HK-2 (cell line): Measurements from ENCODE around the gene SMOC2.

Experiments used
- DNase-seq: peaks from one replicate; pipeline ENCODE4 v3.0.0-alpha.2; 2018; ENCODE audit not compliant: unreplicated experiment

Gene SMOC2

DNA sequence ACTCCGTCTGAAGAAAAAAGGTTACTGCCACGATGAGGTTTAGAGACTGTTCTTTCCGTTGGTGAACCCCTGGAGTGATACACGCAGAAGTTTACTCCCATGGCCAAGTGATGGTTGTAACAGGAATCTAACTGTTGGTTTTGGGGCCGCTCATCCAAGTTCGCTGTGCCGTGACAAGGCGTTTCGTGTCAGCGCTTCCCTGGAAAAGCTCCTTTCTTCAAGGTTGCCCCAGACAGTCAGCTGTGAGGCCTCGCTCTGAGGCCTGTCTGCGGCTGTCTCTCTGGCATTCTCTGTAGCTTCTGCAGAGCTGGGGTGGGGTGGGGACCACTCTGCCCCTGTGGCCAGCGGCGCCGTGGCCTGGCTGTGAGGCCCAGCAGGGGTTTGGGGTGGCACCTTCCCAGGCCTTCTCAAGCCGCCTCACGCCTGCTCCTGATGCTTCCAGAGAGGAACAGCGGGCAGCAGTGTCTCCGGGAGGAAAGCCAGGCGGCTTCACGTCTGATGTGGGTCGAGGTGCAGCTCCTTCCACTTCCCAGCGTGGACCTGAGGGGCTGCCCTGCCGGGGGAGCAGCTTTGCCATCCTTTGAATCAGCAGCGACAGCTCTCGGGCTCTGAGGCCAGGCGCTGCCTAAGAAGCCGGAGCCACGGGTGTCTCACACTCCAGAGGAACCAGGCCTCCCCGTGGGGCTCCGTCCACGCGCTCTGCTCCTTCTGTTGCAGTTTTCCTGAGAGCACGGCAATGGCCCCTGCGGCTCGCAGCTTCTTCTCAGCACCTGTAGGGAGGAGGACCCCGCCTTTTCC is 76.2 kb downstream of the SMOC2 start:
- DNase-seq, result no peak

DNA sequence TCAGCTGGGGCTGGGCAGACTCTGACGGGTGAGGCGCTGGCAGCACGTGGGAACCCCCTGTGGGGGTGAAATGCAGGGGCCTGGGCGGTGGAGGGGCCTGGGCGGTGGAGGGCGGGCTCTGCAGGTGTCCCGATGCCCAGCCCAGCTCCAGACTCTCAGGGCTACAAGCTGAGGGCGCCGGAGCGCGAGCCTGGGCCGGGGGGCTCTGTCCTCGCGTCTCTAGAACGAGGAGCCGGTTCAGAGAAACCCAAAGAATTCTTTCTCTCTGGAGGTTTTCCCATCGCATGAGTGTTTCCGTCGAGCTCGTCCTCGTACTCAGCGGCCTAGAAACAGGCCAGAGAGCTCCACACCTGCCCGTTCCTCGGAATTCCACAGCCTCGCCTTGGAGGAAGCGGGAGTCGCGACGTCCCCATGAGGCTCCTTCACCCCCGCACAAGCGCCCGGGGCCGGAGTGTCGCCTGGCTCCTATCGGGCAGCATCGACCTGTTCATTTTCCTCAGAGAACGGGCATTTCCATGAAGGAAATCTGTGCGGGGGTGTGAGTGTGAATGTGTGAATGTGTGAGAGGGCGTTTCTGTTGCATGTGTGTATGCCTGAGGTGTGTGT is 76.9 kb downstream of the SMOC2 start:
- DNase-seq, result no peak

DNA sequence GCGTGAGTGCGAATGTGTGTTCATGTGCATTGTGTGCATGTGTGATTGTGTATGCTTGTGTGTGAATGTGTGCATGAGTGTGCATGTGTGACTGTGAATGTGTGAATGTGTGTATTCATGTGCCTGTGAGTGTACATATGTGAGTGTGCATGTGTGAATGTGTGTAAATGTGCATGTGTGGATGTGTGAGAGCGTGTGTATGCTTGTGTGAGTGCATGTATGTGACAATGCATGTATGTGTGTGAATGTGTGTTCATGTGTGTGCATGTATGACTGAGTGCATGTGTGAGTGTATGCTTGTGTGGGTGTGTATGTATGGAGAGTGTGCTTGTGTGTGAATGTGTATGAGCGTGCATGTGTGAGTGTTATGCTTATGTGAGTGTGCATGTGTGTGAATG is 77.4 kb downstream of the SMOC2 start:
- DNase-seq, result no peak

DNA sequence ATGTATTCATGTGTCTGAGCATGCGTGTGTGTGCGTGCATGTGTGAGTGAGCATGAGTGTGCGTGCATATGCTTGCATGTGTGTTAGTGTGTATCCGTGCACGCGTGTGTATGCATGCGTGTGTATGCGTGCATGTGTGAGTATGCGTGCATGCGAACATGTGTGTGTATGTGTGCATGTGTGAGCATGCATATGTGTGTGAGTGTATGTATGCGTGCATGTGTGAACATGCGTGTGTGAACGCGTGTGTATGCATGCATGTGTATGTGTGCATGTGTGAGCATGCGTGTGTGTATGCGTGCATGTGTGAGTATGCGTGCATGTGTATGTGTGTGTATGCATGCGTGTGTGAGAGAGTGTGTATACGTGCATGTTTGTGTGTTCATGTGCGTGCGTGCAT is 77.9 kb downstream of the SMOC2 start:
- no peak for DNase-seq

DNA sequence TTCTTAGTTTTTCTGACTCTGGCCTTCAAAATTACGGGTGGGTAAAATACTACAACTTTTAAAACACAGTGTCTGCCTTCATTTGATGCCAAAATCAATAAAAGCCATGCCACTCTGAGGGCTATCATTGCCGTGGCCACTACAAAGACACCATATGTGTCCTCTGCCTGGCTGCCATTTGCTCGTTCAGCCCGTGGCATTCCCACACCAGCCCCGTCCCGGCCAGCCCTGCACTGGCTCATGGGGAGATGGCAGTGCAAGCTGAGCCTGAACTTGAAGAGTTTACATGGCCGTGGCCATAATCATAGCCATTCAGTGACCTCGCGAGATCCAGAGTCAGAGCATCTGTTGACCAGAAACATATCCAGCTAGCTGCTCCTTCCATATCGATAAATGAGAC is 79.2 kb downstream of the SMOC2 start:
- DNase-seq, result no peak

DNA sequence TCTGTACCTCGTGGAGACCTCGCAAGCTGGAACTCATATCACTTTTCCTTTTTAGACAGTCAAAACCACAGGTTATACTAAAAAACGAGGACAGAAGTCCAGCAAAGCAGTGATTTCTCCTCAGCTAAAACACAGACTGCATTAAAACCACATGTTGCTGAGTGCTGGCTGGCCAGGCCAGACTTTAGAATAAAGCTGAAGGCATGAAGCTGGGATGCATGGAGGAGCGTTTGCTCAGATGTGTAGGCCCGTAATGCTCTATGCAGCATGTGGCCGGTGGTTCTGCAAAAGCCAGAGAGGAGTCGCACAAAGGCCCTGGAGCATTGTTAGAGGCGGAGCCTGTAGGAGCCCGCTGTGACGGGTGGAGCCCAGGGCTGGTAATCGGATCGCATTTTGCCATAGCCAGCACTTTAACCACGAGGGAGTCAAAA is 83.6 kb downstream of the SMOC2 start:
- DNase-seq, result no peak

DNA sequence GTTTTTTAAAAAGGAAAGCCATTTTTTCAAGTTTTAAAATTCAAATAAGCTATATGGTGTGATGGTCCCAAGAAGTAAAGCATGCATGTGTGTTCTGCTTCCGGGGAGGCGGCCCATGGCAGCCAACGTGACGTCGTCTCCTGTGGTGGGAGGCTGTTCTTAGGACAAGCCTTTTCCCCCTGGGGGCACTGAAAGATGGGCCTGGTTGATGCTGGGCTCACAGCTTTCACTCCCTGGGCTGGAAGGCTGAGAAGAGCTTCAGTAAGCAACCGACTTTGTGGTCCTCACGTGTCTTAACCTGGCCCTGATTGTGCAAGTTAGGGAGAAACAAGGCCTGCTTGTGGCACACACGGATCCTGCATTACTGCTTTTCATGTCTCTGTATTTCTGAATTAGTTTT is 84.1 kb downstream of the SMOC2 start:
- no peak for DNase-seq

DNA sequence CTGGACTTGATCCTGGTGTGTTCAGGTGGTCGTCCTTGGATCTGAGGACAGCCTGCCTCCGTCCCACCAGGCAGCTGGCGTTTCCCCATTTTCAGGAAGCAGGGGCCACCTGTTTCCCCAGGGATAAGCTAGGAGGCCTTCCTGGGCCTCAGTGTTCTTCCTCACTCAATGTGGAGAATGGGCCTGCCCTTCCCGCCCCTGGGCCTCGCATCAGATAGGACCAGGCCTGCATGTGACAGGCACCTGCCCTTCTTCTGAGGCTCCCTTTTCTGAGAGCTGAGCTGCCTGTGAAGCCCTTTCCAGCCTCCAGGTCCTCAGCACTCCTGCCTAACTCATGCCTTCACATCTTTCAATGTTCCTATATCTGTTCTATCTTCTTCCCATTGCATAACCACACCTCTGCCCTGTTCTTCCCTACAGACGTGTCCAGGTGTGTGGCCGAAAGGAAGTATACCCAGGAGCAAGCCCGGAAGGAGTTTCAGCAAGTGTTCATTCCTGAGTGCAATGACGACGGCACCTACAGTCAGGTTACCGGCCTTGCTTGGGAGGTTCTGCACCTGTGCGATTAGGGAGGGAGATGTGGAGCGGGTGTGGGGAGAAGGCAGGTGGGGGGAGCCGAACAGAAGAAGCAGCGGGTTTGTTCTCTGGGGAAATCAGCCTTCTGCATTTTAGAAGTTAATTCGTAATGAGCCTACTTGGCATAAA is 85.1 kb downstream of the SMOC2 start:
- DNase-seq, result no peak

DNA sequence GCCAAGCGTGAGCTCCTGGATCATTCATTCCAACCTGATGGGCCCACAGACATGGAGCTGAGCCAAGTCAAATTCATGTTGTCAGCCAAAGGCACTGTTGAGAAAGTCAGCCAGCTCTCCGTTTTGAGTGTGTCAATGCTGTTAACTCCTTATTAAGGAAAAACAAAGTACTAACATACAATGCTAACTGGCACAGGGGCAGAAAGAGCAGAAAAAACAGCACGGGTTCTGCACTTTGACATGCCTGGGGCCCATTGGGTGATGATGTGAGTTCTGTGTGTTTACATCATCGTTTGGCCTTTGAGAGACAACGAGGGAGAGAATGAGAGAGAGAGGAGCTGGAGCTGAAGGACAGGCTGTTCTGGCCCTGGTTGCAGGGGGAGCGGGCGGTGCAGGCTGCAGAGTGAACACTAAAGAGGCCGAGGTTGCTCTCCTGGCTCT is 85.9 kb downstream of the SMOC2 start:
- DNase-seq, result no peak

DNA sequence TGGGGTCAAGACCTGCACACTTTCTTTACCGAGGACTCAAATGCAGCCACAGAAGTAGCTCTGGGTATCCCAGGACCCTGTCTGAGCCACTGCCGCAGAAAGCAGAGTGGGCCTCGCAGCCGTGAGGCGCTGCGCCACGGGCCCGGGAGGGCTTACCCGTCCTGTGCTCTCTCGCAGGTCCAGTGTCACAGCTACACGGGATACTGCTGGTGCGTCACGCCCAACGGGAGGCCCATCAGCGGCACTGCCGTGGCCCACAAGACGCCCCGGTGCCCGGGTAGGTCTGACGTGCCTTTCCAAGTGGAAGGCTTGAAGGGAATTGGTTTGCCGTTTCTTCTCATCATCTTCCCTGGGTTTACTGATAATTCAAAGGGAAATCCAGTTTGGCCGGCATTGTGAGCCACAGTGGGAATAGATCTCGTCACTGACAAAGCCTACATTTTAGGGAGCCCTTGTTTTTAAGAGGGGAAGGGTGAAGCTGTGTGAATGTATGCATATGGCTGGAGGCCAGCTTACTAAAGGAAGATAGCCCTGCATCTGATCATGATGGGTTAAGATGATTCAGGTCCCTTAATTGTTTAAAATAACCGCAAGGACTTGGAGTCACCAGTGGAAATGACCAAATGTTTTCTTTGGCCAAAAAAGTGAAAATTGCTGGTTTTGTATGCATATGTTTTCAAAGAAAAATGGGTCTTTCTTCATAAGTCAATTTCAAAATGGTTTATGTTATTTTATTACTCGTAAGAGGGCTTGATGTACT is 86.6 kb downstream of the SMOC2 start:
- no peak for DNase-seq

DNA sequence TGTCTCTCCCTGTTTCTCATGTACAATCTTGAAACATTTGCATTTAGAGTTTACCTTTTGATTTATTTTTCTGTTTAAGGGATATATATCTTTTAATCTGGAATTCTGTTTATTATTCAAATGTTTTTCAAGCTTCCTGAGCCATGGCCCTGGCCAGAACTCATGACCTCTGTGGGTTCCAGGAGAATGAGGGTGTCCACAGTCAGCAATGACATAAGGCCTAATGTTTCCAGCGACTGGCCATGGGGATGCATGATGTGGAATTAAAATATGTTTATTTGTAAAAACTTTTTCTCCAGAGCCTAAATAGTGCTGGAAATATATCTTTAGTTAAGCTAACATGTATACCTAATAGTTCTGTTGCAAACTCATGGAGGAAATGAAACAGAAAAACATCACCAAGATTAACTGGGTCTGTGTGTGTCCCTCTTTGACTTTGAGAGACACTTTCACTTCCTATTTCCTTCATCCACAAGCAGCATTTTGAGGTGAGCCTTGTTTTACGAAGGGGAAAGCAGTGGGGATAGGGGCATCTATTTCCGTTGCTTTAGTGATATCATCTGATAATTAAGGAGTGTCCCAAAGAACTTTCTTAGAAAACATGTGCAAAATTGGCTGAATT is 87.6 kb downstream of the SMOC2 start:
- no peak for DNase-seq

DNA sequence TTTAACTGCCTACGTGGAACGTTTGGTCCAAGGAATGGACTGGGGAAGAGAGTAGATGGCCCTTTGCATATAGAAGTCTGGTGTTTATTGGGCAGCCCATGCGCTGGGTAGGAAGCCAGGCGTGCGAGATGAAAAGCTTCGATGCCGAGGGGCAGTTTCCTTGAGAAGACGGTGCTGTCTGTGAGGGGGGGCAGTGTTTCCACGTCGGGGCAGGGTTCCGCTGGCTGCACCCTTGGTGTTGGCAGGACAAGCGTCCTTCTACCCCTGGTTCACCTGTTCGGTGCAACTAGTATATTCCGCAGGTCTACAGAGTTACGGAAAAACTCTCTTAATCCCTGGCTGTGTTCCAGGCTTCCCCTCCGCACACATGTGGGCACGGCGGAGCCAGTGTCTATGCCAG is 88.2 kb downstream of the SMOC2 start:
- no peak for DNase-seq

DNA sequence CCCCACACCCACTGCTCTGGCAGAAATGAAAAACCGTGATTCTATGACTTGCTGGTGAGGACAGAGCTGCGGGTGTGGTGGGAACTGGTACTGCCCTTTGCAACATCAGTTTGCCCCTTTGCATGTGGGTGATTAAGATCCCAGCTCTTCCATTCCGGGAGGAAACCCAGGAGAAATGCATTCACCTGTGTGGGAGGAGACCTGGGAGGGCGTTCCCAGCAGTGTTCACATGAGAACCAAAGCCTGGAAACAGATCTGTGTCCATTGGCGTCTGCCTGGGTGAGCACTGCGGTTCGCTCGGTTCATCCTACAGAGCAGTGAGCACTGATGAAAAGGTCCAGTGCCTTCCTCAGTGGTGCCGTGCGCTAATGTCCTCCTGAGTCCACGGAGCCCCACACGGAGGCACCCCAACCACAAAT is 89.7 kb downstream of the SMOC2 start:
- DNase-seq, result no peak

DNA sequence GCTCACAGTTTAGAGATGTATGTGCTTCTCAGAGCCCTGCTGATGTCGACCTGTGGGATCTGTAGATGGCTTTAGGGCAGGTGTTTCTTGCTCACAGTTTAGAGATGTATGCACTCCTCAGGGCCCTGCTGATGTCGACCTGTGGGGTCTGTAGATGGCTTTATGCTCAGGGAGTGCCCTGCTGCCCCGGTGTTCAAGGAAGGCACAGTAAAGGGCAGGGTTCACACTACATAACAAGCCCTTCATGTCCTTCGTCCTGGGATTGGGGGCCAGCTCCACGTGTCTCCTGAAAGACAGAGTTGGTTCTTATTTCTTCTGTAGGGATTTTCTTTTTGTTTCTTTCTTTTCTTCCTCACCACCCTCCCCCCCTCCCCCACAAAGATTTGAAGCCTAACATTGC is 91.1 kb downstream of the SMOC2 start:
- DNase-seq, result no peak

DNA sequence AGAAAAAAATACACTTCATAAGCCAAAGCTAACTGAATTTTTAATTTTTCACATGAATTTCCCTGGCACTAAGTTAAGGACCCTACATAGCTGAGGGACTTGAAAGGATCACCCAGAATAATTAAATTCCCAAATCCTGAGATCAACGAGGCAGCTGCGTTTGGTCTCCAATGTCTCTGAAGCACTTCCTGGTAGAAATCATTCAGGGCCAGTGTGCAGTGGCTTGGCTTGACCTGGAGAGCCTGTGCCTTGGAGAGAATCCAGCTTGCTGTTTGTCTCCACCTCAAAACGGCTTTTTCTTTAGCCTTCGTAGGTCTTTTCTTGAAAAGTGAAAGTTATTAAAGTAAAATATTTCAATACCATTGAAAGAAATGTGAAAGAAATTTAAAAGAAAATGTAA is 92.4 kb downstream of the SMOC2 start:
- no peak for DNase-seq

DNA sequence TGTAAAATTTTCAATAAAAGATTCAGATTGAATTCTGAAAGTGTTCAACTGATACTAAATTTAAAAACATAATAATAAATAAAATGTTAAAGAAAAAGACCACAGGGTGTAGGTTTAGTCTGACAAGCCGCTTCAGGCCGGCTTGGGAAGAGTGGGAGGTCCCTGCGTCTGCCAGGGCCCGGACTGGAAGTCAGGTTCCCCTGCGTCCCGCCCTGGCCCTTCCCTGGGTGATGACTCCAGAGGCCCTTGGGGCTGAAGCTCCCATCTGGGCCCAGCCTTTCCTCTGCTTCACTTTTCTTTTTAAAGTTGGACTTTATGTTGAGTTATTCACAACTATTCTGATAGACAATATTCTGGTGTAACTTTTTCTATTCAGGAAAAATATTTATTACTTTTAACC is 93.3 kb downstream of the SMOC2 start:
- DNase-seq, result no peak

DNA sequence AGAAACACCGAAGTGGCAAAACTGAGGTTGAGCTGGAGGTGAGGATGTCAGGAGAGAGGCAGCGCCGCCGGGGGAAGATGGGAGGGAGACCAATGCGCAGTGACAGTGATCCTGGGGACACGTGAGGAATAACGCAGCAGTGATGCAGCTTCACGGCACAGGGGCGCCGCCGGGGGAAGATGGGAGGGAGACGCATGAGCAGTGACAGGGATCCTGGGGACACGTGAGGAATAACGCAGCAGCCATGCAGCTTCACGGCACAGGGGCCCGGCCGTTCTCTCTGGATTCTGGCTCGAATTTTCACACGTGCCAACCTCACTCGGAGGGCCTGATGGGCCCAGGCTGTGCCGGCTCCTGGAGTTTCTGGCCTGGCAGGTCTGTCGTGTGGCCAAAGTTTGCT is 94.7 kb downstream of the SMOC2 start:
- DNase-seq, result no peak

DNA sequence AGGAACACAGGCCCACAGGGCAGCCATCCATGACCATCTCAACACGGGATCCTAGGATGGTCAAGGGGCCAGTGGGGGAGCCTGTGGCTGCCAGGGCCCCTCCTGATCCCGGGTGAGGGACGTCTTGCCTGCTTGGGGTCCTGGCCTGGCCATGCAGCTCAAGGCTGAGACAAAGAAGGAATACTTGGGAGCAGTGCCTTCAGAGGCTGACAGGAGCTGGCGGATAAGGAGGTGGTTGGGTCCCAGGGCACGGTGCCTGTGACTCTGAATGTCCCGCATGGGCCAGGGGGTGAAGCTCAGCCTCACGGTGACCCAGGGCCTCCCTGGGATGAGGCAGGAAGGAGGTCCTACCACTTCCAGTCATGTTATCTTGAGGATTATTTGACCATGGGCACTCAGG is 95.2 kb downstream of the SMOC2 start:
- DNase-seq, result no peak

DNA sequence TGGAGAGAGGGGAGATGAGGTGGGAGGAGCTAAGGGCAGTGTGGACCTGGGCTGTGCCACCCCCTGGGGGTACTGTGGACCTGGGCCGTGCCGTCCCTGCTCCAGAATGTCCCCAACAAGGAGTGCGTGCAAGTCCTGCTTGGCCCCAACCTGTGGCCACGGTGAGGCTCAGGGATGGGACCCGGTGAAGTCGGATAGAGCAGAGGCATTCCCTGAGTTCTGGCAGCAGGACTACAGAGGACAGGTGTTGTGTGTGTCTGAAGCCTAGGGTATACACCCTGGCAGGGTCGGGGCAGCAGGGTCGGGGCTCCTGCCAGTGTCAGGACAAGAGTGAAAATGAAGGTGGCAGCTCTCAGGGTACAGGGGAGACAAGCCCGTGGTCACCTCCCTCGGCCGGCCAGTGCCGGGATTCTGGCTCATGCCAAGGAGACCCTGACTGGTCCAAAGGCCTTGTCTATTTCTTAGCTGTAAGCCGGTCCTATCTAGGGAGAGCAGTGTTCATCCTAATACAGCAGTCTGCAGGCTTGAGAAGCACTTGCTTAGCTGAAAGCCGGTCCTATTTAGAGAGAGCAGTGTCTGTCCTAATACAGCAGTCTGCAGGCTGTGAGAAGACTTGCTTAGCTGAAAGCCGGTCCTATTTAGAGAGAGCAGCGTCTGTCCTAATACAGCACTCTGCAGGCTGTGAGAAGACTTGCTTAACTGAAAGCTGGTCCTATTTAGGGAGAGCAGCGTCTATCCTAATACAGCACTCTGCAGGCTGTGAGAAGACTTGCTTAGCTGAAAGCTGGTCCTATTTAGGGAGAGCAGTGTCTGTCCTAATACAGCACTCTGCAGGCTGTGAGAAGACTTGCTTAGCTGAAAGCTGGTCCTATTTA is 95.9 kb downstream of the SMOC2 start:
- DNase-seq, result no peak

DNA sequence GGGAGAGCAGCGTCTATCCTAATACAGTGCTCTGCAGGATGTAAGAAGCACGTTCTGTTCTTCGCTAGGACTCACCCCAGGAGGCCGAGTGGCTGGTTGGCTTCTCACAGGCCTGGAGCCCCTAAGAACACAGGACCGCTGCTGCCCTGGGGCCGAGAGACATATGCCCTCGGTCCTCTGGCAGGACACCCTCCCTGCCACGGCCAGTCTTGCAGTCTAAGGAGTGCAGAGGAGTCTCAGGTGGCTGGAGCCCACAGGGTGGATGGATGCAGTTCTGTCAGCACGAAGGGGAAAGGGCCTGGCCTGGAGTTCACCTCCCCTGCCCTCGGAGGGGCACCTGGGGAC is 96.5 kb downstream of the SMOC2 start:
- DNase-seq, result no peak
